Activated naive CD4-positive, alpha-beta T cell treated with anti-CD3 and anti-CD28 coated beads, Interleukin-2, amount 50 U/mL, for 72 hours (primary cell): ENCODE data around the gene MAML3. TPM values are rescaled to one million over a fixed set of nuclear protein-coding genes. Genes with fewer than 3 reads are reported as not detected.

Source experiments
- ATAC-seq, 2 donors: fragments of 150-1000 bp; cut with Tn5 transposase; 2 replicates each; pipeline ENCODE4 v1.10.0; 2021; ENCODE audit warnings: mild to moderate bottlenecking in 2 of 2, moderate library complexity in 2 of 2
- DNase-seq, 2 donors: peaks; one replicate each; pipeline ENCODE4 v3.0.0; 2021 to 2022; ENCODE audit warnings: low spot score in 2 of 2
- H3K27ac Mint-ChIP-seq, 2 donors: one replicate each; pipeline ENCODE4 v1.8.0; 2022; ENCODE audit warnings: mild to moderate bottlenecking in 2 of 2, mixed read lengths in 2 of 2
- H3K36me3 Mint-ChIP-seq, 2 donors: one replicate each; pipeline ENCODE4 v1.8.0; 2022; ENCODE audit warnings: mixed read lengths in 2 of 2
- H3K9me3 Mint-ChIP-seq, 2 donors: one replicate each; pipeline ENCODE4 v1.8.0; 2022; ENCODE audit warnings: mixed read lengths in 2 of 2
- total RNA-seq, 2 donors: library from RNA; stranded (reverse); gene quantifications; one replicate each; pipeline ENCODE4 v1.2.3, GENCODE V29; 2022

Gene MAML3
- total RNA-seq, 2 donors from 2014 or later, result 0.70 to 1.0 TPM

DNA sequence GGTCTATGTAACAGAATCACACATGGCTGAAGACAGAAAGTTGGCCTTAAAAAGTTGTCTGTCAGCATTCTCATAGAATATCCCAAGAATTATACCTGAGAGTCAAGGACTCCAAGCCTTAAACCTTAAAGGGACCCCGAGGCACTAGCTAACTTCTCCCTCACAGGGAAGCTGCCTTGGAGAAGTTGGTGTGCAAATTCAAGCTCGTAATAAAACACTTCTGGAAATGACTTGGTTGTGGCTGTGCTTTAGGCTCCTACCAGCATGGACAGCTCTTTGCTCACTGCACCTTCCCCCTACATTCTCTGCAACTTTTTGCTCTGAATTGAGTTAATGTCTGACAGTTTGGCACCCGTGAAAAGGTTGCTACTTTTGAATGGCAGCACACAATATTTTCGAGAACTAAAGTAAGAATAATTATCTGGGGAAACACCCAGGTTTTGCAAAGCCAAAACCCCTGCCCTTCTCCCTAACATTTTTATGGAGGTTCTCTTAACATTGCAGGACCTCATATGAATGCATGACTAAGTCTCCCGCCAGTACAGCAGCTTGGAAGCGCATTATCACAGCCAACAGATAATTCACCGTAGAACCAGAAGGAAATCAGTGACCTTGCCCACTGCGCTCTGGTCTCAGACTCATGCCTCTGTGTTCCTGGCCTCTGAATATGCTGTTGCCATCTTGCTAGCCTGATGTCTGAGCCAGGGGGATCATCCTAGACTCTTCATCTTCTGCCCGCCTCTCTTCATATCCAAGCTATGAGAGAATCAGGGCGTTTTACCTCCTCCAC lies 397.4 kb downstream of the MAML3 start:
- no peaks in the 10 kb centered on the region for H3K9me3 Mint-ChIP-seq
- ATAC-seq, result no peak
- no peak overlapping the region for H3K27ac Mint-ChIP-seq
- DNase-seq, result no peak
- no peaks in the 10 kb centered on the region for H3K36me3 Mint-ChIP-seq

DNA sequence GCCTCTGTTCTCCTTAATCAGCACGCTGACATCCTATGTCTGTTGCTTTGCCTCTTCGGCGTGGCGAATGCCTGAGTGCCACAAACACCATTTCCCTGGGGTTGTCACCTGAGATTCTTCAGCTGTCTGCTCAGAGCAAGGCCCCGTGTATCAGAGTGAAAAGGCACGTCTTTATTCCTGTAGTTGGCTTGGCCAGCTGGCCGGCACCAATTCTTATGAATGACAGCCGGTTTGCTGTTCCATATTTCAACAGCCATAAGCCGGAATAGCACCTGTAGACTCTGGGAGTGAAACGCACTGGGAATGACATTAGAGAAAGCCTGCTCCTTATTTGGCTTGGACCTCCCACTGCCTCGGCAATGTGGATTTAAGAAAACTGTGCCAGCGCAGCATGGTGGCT lies 399.0 kb downstream of the MAML3 start:
- H3K36me3 Mint-ChIP-seq, result no peaks in the 10 kb centered on the region
- ATAC-seq, result no peak
- DNase-seq, result no peak
- H3K9me3 Mint-ChIP-seq, result no peaks in the 10 kb centered on the region
- no peak overlapping the region for H3K27ac Mint-ChIP-seq

DNA sequence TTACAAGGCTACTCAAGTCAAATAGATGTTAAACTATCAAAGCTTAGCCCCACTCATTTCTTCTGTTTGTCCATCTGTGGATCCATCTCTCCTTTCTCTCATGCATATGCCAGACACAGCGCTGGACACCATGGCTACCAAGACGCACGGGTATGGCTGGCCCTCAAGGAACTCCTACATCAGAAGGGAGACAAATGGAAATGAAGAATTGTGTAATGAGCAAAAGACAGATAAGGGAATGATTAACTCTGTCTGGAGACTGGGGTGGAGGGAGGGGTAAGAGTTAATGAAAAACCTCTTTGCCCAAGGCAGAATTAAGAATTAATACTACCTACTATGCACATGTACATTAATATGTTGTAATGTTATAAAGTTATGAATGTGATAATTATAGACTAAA lies 400.3 kb downstream of the MAML3 start:
- Mint-ChIP-seq H3K27ac (no peak overlapping the region), H3K9me3 (no peaks in the 10 kb centered on the region), H3K36me3 (no peaks in the 10 kb centered on the region)
- ATAC-seq (no peak), DNase-seq (no peak)

DNA sequence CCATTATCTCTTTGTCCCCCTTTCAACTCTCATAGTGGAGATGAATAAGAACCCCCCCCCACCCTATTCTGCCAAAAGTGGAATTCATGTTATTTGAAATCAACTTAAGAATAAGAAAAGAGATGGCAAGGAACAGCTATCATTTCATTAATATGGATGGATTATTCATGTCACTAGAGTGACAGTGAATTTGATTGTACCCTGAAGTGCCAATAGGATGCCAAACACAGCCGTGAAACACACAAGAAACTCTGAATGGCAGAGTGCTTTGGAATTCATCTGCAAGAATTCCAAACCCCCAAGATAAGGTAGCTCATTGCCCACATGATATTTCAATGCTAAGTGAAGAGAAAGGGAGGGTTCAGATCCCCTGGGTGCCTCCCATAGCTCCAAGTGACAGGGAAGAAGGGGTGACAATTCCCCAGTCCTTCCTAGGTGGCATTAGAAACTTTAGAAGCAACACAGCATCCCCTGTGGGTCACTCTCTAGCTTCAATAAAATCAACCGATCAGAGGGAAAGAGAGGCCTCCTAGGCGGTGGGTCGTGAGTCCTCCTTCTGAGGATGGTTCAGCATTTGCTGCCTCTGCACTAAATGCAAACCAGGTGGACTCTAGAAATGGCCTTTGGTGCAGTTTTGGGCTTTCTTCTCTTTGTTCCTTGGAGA lies 404.0 kb downstream of the MAML3 start:
- no peaks in the 10 kb centered on the region for H3K36me3 Mint-ChIP-seq
- DNase-seq, result no peak
- H3K9me3 Mint-ChIP-seq, result no peaks in the 10 kb centered on the region
- no peak for ATAC-seq
- H3K27ac Mint-ChIP-seq, result no peak overlapping the region

DNA sequence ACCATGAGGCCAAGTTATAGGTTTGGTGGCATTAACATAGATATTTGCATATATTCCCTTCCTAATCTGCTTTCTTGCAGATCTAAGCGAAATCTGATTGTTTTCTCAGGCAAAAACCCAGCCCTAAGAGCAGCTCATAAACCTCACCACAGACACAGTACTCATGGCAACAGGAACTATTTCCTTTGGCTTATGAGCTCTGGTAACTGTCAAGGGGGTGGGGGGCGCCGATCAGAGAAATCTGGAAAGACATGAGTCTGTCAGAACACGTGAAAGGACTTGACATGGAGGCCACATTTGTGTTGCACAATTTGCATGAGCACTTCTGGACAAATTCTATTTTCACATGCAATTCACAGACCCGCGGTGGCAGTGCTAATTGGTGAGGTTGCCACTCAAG lies 404.6 kb downstream of the MAML3 start:
- no peak for DNase-seq
- H3K9me3 Mint-ChIP-seq, result no peaks in the 10 kb centered on the region
- H3K27ac Mint-ChIP-seq, result no peak overlapping the region
- H3K36me3 Mint-ChIP-seq, result no peaks in the 10 kb centered on the region
- ATAC-seq, result peak in 1 of 2 donors; percentile 22

DNA sequence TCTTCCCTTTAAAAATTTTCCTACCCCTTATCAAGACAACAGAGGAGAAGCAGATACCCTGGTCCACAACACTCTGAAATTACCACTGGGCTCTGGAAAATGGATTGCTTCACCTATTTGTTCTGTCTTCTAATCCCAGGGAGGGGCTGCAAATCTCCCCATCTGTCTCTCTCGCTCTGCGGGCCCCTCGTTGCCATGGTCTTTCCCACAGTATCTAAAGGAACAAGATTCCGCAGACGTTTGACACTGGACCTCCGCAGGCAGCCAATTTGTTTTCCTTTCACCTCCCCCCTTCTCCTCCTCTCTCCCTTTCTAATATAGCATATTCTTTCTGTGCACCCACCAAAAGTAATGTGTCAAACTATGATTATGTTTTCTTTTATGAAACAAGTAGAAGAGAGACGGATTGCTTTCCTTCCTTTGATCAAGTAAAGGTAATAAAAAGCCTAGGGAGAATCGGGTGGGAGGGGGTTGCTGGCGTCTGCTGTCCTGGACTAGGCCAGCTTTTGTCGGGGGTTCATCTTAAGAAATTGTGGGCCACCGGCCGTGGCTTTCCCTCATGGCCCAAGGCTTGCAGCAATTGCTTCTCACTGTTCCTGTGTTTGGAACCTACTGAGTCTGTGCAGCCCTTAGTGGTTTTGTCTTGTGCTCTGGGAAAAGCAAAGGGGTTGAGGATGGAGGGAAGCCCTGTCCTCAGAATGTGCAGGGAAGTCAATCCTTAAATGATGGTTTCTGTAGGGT lies 407.4 kb downstream of the MAML3 start:
- Mint-ChIP-seq H3K36me3 (no peaks in the 10 kb centered on the region), H3K9me3 (no peaks in the 10 kb centered on the region), H3K27ac (no peak overlapping the region)
- ATAC-seq (no peak), DNase-seq (no peak)

DNA sequence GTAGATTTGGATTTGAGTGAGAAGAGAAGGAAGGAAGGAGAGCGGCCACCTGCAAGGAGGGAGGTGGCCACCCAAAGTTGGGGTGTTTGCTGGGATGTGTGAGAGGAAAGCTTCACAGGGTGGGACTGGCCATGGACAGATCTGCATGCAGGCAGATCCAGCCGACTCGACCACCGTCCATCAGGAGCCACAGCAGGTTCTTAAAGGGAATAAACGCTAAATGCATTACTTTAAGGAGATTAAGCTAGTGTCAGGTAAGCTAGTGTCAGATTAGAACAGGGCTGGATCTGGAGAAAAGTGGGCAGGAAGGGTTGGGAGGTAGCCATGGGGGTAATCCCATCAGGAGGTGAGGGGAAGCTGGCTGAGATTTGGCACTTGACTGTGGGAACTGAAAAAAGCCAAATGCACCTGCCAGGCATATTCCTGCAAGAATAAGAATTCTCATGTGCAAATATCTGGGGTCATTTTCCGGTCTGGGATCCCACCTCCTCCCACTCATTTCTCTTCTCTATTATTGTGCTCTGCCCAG lies 408.8 kb downstream of the MAML3 start:
- no peaks in the 10 kb centered on the region for H3K36me3 Mint-ChIP-seq
- DNase-seq, result no peak
- no peak for ATAC-seq
- H3K9me3 Mint-ChIP-seq, result no peaks in the 10 kb centered on the region
- peak overlapping the region in 1 of 2 donors; percentile 72 for H3K27ac Mint-ChIP-seq

DNA sequence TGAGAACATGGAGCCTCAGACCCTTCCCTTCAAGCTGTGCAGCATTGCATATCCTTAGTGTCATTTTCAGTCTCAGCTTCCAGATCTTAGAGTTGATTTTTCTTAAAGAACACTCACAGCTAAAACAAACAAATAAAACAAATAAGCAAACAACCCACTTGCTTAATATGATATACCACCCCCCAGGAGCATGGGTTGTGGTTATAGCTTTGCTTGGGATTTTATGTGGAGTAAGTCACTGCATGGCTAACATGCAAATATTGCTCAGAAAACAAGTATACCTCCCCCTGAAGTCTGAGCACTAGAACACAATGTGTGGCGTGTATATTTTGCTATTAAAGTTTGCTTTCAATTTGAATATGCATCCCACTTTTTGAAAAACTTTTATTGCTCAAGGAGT lies 409.8 kb downstream of the MAML3 start:
- Mint-ChIP-seq H3K27ac (no peak overlapping the region), H3K36me3 (no peaks in the 10 kb centered on the region), H3K9me3 (no peaks in the 10 kb centered on the region)
- ATAC-seq, result no peak
- DNase-seq, result no peak

DNA sequence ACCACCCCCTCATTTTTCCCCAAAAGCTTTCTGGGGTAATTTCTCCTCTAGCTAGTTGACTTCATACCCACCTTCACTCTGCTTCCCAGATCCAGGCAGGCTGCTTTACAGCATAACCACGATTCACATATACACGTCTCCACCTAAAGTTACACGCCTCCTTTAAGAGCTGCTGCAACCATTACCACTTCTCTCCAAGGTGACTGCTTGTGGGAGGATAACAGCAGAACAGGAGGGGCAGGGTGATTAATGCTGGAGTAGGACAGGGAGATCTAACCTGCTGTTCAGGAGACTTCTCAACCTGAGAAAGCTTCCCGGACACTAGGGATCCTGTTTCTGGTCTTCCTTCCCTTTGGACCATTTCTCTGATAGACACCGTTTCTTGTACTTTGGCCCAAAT lies 411.0 kb downstream of the MAML3 start:
- H3K9me3 Mint-ChIP-seq, result no peaks in the 10 kb centered on the region
- H3K27ac Mint-ChIP-seq, result no peak overlapping the region
- H3K36me3 Mint-ChIP-seq, result no peaks in the 10 kb centered on the region
- no peak for ATAC-seq
- no peak for DNase-seq

DNA sequence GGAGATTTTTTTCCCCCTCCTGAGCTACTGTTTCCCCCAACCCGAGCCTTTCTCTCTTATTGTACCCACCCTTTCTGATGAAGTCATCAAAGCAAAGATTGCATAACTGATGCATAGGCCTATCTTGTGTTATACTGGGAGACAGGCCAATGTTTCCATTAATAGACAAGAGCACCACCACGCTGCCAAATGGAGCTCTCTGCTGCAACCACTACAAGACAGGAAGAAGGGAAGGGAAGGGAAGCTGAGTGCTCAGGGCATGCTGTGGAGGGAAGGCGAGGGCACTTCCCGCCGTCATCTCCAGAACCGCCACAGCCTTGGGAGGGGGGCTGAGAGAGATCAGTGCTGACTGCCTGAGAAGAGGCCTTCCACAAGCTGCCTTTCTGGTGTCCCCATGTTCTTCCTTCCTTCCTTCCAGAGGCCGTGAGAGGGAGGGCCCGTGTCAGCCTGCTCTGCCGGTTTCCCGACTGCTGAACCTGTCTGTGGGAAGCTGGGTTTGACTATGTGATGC lies 413.4 kb downstream of the MAML3 start:
- Mint-ChIP-seq H3K27ac (no peak overlapping the region), H3K9me3 (no peaks in the 10 kb centered on the region), H3K36me3 (no peaks in the 10 kb centered on the region)
- DNase-seq (no peak), ATAC-seq (no peak)

DNA sequence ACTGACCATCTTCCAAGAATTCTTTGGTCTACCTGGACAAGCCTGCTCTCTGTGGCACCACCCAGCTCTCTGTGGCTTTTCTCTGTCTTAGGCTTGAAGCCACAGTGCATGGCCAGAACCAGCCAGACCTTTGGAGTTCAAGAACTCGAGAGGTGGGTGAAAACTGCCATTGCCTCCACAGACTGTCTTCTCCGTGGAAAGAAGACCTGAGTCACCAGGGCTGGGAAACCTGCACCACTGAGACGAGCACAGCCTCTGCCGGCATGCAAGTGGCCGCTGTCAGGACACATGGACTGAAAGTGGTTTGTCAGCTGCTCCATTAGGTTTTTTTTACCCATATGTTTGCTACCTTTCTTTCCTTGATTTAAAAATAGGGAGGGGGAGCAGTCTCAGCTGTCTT lies 413.9 kb downstream of the MAML3 start:
- Mint-ChIP-seq H3K9me3 (no peaks in the 10 kb centered on the region), H3K27ac (no peak overlapping the region), H3K36me3 (no peaks in the 10 kb centered on the region)
- no peak for ATAC-seq
- DNase-seq, result no peak

DNA sequence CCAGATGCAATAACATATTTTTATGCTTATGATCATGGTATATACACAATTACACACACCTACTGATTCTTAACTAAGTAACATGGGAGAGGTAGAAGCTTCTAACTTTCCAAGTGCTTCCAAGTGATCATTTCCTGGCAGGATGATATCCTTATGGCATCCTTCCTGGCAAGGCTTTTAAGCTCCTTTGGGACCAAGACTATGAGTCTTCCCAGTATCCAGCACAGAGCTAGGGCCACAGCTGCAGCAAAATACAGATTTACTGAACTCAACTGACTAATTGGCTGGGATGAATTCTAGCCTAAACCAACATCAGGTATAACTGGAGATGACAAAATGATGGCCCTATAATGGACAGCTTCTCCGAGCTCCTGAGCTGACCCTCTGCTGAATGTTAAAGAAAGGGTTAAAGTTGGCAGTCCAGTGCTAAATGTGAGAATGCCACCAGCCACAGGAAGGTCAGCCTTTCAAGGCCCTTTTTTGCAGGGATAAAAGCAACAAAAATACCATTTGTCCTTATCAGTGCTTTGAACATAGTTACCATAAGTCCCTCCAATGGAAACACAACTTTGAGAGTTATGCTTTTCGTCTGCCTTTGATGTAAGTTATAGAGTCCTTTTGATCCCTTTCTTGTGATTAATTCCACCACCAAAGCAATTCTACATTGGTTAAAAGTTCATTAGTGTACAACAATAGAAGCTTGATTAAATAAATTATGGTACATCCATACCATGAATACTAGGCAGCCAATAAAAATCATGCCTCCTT lies 415.0 kb downstream of the MAML3 start:
- ATAC-seq (no peak), DNase-seq (no peak)
- H3K27ac Mint-ChIP-seq, result no peak overlapping the region
- H3K9me3 Mint-ChIP-seq, result no peaks in the 10 kb centered on the region
- no peaks in the 10 kb centered on the region for H3K36me3 Mint-ChIP-seq

DNA sequence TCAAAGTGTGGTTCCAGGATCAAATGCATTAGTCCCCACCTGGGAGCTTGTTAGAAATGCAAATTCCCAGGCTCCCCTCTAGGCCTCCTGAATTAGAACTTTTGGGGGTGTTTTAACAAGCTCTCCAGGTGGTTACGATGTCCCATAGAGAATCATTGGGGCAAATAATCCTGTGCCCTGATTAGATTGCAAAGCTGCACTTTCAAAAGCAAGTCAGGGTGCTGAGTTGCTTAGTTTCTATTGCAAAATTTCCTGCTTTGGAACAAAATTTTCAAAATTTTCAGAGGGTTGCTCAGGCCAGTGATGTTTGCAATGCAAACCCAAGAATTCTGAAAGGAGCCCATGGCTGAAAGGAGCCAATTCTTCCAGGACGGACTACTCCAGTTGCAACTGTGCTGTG lies 417.3 kb downstream of the MAML3 start:
- ATAC-seq, result no peak
- DNase-seq, result no peak

DNA sequence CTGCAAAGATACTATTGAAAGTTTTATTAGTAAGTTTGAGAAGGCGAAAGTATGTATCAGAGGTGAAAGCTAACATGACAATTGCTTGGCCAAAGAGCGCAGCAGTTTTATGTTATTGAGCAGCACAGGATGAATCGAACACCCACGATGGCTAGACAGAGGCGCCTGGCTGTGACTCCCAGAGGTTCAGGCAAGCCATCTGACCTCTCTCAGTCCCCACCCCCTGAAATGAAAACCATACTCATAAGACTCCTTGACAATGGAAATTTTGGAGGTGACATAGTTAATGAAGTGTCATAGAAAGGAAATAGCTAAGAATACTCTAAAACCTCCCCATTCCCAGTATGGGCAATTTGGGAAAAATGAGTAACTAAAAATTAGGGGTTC lies 417.7 kb downstream of the MAML3 start:
- H3K9me3 Mint-ChIP-seq, result no peaks in the 10 kb centered on the region
- no peaks in the 10 kb centered on the region for H3K36me3 Mint-ChIP-seq
- no peak for DNase-seq
- peak; percentile 19 to 21 for ATAC-seq
- no peak overlapping the region for H3K27ac Mint-ChIP-seq

More for the DNA sequence above, 417.3 kb downstream of the MAML3 start:
- no peak overlapping the region for H3K27ac Mint-ChIP-seq
- no peaks in the 10 kb centered on the region for H3K9me3 Mint-ChIP-seq
- no peaks in the 10 kb centered on the region for H3K36me3 Mint-ChIP-seq

DNA sequence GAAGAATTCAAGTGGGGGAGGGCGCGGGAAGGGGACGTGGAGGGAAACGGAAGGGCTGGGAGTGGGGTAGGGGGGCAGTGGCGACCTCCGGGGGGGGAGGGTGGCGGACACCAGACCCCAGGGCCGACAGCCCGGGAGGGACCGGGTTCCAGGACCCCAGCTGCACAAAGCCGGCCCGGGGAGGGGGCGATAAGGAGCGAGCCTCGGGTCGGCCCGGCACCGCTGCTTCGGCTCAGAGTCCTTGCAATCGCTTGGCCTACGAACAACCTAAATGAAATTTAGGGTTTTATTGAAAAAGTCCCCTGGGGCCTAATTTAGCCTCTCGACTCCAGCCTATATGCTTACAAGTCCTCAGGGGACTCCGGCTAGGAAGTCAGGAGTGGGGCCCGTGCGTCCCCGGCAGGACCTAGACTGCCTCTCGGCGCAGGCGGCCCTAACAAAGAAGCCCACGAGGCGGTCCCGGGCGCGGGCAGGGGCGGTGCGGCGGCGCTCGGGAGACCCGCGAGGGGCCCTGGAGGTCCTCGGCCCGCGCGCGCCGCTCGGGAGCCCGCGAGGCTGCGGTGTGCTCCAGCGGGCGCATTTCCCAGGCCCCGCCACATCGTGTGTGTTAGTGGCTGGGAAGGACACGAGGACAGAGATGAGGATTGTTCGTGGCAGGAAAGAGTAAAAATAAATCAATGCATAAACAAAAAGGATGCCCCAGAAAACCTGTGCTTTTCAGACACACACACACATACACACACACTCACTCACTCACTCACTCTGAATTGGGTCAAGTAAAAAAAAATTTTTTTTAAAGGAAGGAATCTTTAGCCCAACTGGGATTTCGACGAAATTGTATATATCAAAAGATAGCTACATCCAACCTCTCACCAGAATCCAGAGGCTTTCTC lies 418.4 kb downstream of the MAML3 start:
- Mint-ChIP-seq H3K27ac (no peak overlapping the region), H3K36me3 (no peaks in the 10 kb centered on the region), H3K9me3 (no peaks in the 10 kb centered on the region)
- DNase-seq (peak in 1 of 2 donors; percentile 9), ATAC-seq (peak; percentile 6 to 19)
